K562 (cell line): ENCODE measurements around the gene TALDO1. TPM values are rescaled to one million over a fixed set of nuclear protein-coding genes. Genes with fewer than 3 reads are reported as not detected.

ENCODE experiments used
- ATAC-seq: fragments of 200-7000 bp; cut with Tn5 transposase; 3 replicates; pipeline ENCODE4 v1.9.1; 2020; ENCODE audit warnings: moderate library complexity
- BruUV-seq: library from RNA; stranded (reverse); fragments of 400-500 nt; replicated peaks from 2 replicates; lab custom pipeline; 2021; lab: Mats Ljungman, UMichigan
- CTCF ChIA-PET: fragments of 300-600 bp; formaldehyde crosslinking; extraction: SDS; loops from one replicate; lab custom pipeline; 2021; ENCODE audit warnings: low intra/inter-chr PET ratio; lab: Yijun Ruan, JAX
- POLR2A ChIA-PET: fragments of 300-600, 350-650 bp; sonication (Branson Sonifier 250); formaldehyde crosslinking; extraction: SDS; loops from one replicate; lab custom pipeline; 2021; ENCODE audit warnings: antibody characterized with exemption, inconsistent platforms; lab: Yijun Ruan, JAX
- DNase-seq, 4 experiments: peaks; one replicate each; pipeline versions ENCODE4 v3.0.0 to v3.0.0-alpha.2; 2011 to 2018; ENCODE audit warnings: low spot score in 3 of 4, mixed read lengths in 3 of 4; ENCODE audit errors: extremely low read depth in 1 of 4
- FAIRE-seq: peaks from 2 replicates; lab custom pipeline; 2011; peaks lifted over from hg19 to GRCh38; lab: Jason Lieb, UNC
- H2AFZ ChIP-seq: 2 replicates; pipeline ENCODE4 v1.6.0; 2011; ENCODE audit warnings: low read depth, low read length, control low read depth, inconsistent platforms
- H3K27ac ChIP-seq: fragments of 200-600 bp; 3 replicates; pipeline ENCODE4 v1.8.0; 2011; ENCODE audit warnings: low read depth, mild to moderate bottlenecking, control low read depth, inconsistent platforms, low read length, moderate library complexity, mixed read lengths; ENCODE audit errors: extremely low read depth
- H3K27me3 ChIP-seq, 2 experiments: fragments of 300-600 bp in 1 of 2; 2 replicates in 1 of 2; 3 replicates in 1 of 2; pipeline versions ENCODE4 v1.6.0 to v1.8.0; 2011; ENCODE audit warnings: inconsistent platforms in 2 of 2, low read length in 2 of 2, mild to moderate bottlenecking in 1 of 2, mixed read lengths in 1 of 2, moderate library complexity in 1 of 2; ENCODE audit not compliant: control insufficient read depth in 2 of 2, insufficient read depth in 2 of 2
- H3K36me3 ChIP-seq: fragments of 300-600 bp; 3 replicates; pipeline ENCODE4 v1.8.0; 2011; ENCODE audit warnings: mild to moderate bottlenecking, low read length, inconsistent platforms; ENCODE audit not compliant: control insufficient read depth, insufficient read depth
- H3K4me1 ChIP-seq, 2 experiments: fragments of 200-600 bp in 1 of 2; replicated peaks in 1 of 2; 2 replicates in 1 of 2; 3 replicates in 1 of 2; pipeline versions ENCODE4 v1.5.1 to v1.8.0; 2011; ENCODE audit warnings: inconsistent platforms in 2 of 2, low read length in 2 of 2, mild to moderate bottlenecking in 1 of 2, mixed read lengths in 1 of 2, moderate library complexity in 1 of 2; ENCODE audit not compliant: control insufficient read depth in 2 of 2, insufficient read depth in 2 of 2
- H3K4me2 ChIP-seq: 2 replicates; pipeline ENCODE4 v1.6.1; 2011; ENCODE audit warnings: low read length, control low read depth, inconsistent platforms, mixed read lengths; ENCODE audit not compliant: insufficient read depth
- H3K4me3 ChIP-seq: fragments of 200-600 bp; sonication (generic), shearing (Covaris generic); 2 replicates; pipeline ENCODE4 v1.5.1; 2016; ENCODE audit warnings: control low read depth, inconsistent platforms
- H3K79me2 ChIP-seq: fragments of 200-600 bp; 3 replicates; pipeline ENCODE4 v1.8.0; 2011; ENCODE audit warnings: low read length, inconsistent platforms; ENCODE audit not compliant: control insufficient read depth, insufficient read depth
- H3K9ac ChIP-seq, 2 experiments: 2 replicates each; pipeline versions ENCODE4 v1.6.0 to v1.6.1; 2011; ENCODE audit warnings: low read depth in 2 of 2, low read length in 2 of 2, control low read depth in 1 of 2, inconsistent platforms in 1 of 2, mild to moderate bottlenecking in 1 of 2, mixed read lengths in 1 of 2; ENCODE audit not compliant: insufficient read depth in 1 of 2
- H3K9me1 ChIP-seq: one replicate; pipeline ENCODE4 v1.6.0; 2011; ENCODE audit warnings: inconsistent platforms, mild to moderate bottlenecking, low read length, moderate library complexity; ENCODE audit not compliant: control insufficient read depth, insufficient read depth
- H3K9me3 ChIP-seq: replicated peaks from 2 replicates; pipeline ENCODE4 v1.5.1; 2011; ENCODE audit warnings: low read depth, low read length, inconsistent platforms; ENCODE audit not compliant: control insufficient read depth, insufficient read depth
- H4K20me1 ChIP-seq: replicated peaks from 2 replicates; pipeline ENCODE4 v1.6.1; 2011; ENCODE audit warnings: low read length, inconsistent platforms, mixed read lengths; ENCODE audit not compliant: control insufficient read depth, insufficient read depth
- HES1 ChIP-seq: fragments of 450-650 bp; IDR thresholded peaks from 2 replicates; pipeline ENCODE4 v1.6.1; 2016; ENCODE audit warnings: low read depth, mild to moderate bottlenecking, moderate library complexity
- MAX ChIP-seq: sonication (generic); formaldehyde crosslinking; IDR thresholded peaks from 2 replicates; pipeline ENCODE4 v1.9.0; 2022; ENCODE audit warnings: mild to moderate bottlenecking, missing genetic modification reagents
- WGBS: fragments of 100-300 bp; shearing (Covaris generic); methylation state at CpG from one replicate; pipeline ENCODE4 v1.1.6; 2016; ENCODE audit warnings: low coverage, mixed read lengths; ENCODE audit not compliant: insufficient coverage; ENCODE audit errors: missing lambda C conversion rate; 5-methylcytosine and 5-hydroxymethylcytosine counted together
- in situ Hi-C: fragments of 300-500 bp; cut with MboI; formaldehyde crosslinking; loops from 4 replicates; pipeline ENCODE4 v1.15.0; 2018; ENCODE audit warnings: inconsistent platforms, mixed read lengths
- intact Hi-C: fragments of 100-400 bp; cut with micrococcal nuclease; formaldehyde crosslinking; loops from 2 replicates; pipeline ENCODE4 v1.14.2; 2022
- polyA plus RNA-seq, 8 experiments: library from polyadenylated mRNA; depleted of rRNA in 4 of 8; stranded (reverse) in 5 of 8; unstranded in 3 of 8; fragments of >200 nt; fragmentation: Nextera tagmentation in 2 of 8; fragmentation: Illumina TruSeq in 1 of 8; extraction: Ambion mirVana in 2 of 8; extraction: Trizol in 1 of 8; gene quantifications; 2 replicates each; pipeline versions ENCODE4 v1.2.1 to v1.2.3, GENCODE V29; 2011 to 2014; ENCODE audit warnings: inconsistent platforms in 1 of 8, missing spikeins in 1 of 8
- total RNA-seq, 7 experiments: library from RNA; depleted of rRNA in 6 of 7; stranded (reverse); fragments of >200 nt in 6 of 7; fragmentation: Illumina TruSeq in 2 of 7; extraction: Trizol in 2 of 7; gene quantifications; 2 replicates each; pipeline versions ENCODE4 v1.2.1 to v1.2.3, GENCODE V29; 2011 to 2021; ENCODE audit warnings: low replicate concordance in 1 of 7
- TF ChIP-seq, protein P1 (sequence below): sonication (generic); formaldehyde crosslinking; IDR thresholded peaks from 2 replicates; pipeline ENCODE4 v1.9.0; 2022; ENCODE audit warnings: mild to moderate bottlenecking, missing genetic modification reagents

Gene TALDO1
- total and polyA plus RNA-seq, 9 of the 15 experiments (the other 6 are each of a cell fraction or from before 2014, with no cell fraction given) = 260 to 541 (median 441) TPM

DNA sequence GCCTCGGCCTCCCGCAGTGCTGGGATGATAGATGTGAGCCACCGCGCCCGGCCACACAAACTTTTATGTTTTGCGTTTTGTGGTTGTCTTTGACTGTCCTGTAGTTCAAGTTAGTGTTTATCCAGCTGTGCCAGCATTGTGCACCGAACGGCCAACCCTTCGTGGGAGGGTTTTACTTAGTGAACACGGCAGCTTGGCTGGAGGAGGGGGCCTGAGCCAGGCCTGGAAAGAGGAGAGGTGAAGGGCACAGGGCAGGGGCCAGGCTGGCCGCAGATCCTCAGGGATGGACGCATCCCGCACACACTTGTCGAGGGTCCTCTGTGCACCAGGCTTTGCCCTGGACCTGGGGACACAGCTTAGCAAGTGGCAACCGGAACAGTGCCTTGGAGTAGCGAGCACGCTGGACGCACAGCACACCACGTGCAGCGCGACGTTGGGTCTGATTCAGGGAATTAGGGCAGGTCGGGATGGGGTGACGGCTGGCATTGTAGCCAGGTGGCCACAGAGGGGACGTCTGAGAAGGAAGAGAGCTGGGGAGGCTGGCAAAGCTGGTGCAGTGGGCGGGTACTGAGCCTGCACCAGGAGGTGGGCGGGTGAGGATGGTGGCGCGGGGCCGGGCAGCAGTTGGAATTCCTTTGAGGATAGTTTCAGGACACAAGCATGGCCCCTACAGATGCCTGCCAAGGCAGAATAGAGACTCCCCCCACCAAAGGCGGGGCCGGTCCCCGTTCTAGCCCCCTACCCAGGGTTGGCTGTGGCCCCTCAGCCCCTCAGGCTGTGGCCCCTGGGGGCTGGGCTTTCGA is 27.8 kb upstream of the TALDO1 start:
- H3K27me3 ChIP-seq = no peaks in the 10 kb centered on the region; a peak in 1 of 5 replicates
- no peak overlapping the region for H3K4me3 ChIP-seq
- ATAC-seq (no peak), DNase-seq (no peak), FAIRE-seq (no peak)
- H3K9me1 ChIP-seq = no peaks in the 10 kb centered on the region
- intact Hi-C loops = no loop called here
- peaks cover under 1 to 47% of the 10 kb centered on the region in 2 experiments for H3K4me1 ChIP-seq
- no peaks in the 10 kb centered on the region for H3K79me2 ChIP-seq
- H2AFZ ChIP-seq = no peak overlapping the region
- TF ChIP-seq, protein P1, sequence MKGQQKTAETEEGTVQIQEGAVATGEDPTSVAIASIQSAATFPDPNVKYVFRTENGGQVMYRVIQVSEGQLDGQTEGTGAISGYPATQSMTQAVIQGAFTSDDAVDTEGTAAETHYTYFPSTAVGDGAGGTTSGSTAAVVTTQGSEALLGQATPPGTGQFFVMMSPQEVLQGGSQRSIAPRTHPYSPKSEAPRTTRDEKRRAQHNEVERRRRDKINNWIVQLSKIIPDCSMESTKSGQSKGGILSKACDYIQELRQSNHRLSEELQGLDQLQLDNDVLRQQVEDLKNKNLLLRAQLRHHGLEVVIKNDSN = peak; percentile 42; the same call in 1 of the 2 replicates
- TF ChIP-seq MAX (peak; percentile 57), HES1 (no peak)
- no peaks in the 10 kb centered on the region for H3K9me3 ChIP-seq
- POLR2A ChIA-PET = no interaction called here
- BruUV-seq = no TSS peak
- no peak overlapping the region for H3K4me2 ChIP-seq
- no peaks in the 10 kb centered on the region; the same call in 1 of the 2 replicates for H4K20me1 ChIP-seq
- in situ Hi-C loops = no loop called here
- H3K9ac ChIP-seq = 0 out of 4 replicates have a peak overlapping the region, but pooled peaks of 1 of the 2 experiments have one; percentile 17
- CTCF ChIA-PET = no interaction called here
- no peak overlapping the region for H3K27ac ChIP-seq
- no peaks in the 10 kb centered on the region for H3K36me3 ChIP-seq
- 45% methylated on average over 29 of the region's 34 CpGs for WGBS
